SK-N-MC (cell line): ENCODE results near the gene NUDT6.

ENCODE experiments used
- EZH2 ChIP-seq: fragments of 200-600 bp; sonication (generic); IDR thresholded peaks from one replicate; pipeline ENCODE4 v1.6.1; 2017; ENCODE audit warnings: antibody characterized with exemption
- FOXP2 ChIP-seq: optimal IDR thresholded peaks from 2 replicates; pipeline ENCODE3; 2011; ENCODE audit warnings: mild to moderate bottlenecking, moderate library complexity; ENCODE audit not compliant: insufficient read depth; ENCODE audit errors: extremely low read length, control extremely low read depth
- POLR2AphosphoS5 ChIP-seq: IDR thresholded peaks from 2 replicates; pipeline ENCODE4 v1.6.1; 2012; ENCODE audit warnings: mild to moderate bottlenecking, low read depth, low read length, borderline replicate concordance

DNA sequence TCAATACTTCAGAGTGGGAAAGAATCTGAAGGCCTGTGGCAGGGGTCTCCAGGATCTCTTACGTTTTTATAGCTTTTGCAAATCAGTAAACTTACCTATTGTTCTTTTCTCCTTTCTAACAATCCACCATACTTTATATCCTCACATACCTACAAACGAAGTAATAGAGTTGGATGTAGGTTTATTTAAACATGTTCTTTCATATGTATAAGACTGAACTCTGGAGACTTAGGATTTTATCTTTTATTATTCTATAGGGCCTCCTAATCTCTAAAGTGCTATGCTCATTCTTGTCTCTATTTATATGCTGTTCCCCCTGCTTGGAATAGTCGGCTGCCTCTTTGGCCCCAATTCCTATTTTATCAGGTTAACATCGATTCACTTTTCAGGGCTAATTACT is 43.8 kb upstream of the NUDT6 start:
- TF ChIP-seq EZH2: no peak
- TF ChIP-seq FOXP2: no peak
- no peak for TF ChIP-seq POLR2AphosphoS5
